Endothelial cell of umbilical vein (primary cell): ENCODE data around the gene IPPK.

Source experiments
- EZH2 ChIP-seq: IDR thresholded peaks from 2 replicates; pipeline ENCODE4 v1.6.1; 2012; ENCODE audit warnings: borderline replicate concordance, low read depth, mild to moderate bottlenecking, moderate library complexity, low read length, inconsistent platforms; ENCODE audit not compliant: severe bottlenecking
- FOS ChIP-seq: IDR thresholded peaks from 2 replicates; pipeline ENCODE4 v1.6.1; 2011; ENCODE audit warnings: mild to moderate bottlenecking, low read length, moderate library complexity, borderline replicate concordance; ENCODE audit not compliant: insufficient read depth
- GATA2 ChIP-seq: IDR thresholded peaks from 2 replicates; pipeline ENCODE4 v1.7.0; 2011; ENCODE audit warnings: low read depth, mild to moderate bottlenecking, moderate library complexity, mixed read lengths, low read length; ENCODE audit not compliant: insufficient read length, insufficient read depth
- JUN ChIP-seq: IDR thresholded peaks from 2 replicates; pipeline ENCODE4 v1.6.1; 2011; ENCODE audit warnings: borderline replicate concordance, low read depth; ENCODE audit not compliant: insufficient read length, insufficient read depth
- MYC ChIP-seq: IDR thresholded peaks from one replicate; pipeline ENCODE4 v1.6.1; 2011; ENCODE audit warnings: mild to moderate bottlenecking, low read depth, low read length
- POLR2A ChIP-seq: IDR thresholded peaks from 2 replicates; pipeline ENCODE4 v1.6.1; 2012; ENCODE audit warnings: low read depth, mild to moderate bottlenecking, control low read depth, low read length
- POLR2AphosphoS5 ChIP-seq: IDR thresholded peaks from 2 replicates; pipeline ENCODE4 v1.6.1; 2012; ENCODE audit warnings: low read depth, mild to moderate bottlenecking, control low read depth, low read length, moderate library complexity; ENCODE audit not compliant: insufficient read depth
- TF ChIP-seq, protein P1 (sequence below), 2 donors: IDR thresholded peaks; 1 replicate in 1 of 2; 2 replicates in 1 of 2; pipeline ENCODE4 v1.5.1; 2011; ENCODE audit warnings: low read length in 2 of 2, mild to moderate bottlenecking in 2 of 2, moderate library complexity in 2 of 2, control low read depth in 1 of 2, inconsistent platforms in 1 of 2, low read depth in 1 of 2; ENCODE audit not compliant: insufficient read depth in 1 of 2; ENCODE audit errors: extremely low read depth in 1 of 2
- TF ChIP-seq, protein P2 (sequence below): IDR thresholded peaks from 2 replicates; pipeline ENCODE4 v1.6.1; 2011; ENCODE audit not compliant: insufficient read depth, insufficient read length

DNA sequence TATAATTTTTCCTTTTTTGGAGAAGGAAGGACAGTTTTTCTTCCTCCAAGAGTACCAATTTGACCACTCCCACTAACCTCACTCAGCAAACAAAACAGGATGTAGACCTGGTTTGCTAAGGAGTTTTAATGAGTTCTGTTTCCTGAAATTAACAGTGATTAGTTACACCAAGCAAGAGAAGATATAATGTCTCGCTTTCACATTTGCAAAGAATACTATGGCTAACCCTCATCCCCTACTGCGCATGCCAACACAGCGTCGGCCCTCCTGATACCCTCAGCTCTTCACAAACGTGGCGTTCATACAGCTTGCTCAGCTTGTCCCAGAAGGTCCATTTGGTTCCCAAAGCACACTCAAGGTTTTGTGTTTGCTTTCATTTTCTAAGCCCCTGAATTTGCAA is 41.9 kb upstream of the IPPK start:
- TF ChIP-seq, protein P1, sequence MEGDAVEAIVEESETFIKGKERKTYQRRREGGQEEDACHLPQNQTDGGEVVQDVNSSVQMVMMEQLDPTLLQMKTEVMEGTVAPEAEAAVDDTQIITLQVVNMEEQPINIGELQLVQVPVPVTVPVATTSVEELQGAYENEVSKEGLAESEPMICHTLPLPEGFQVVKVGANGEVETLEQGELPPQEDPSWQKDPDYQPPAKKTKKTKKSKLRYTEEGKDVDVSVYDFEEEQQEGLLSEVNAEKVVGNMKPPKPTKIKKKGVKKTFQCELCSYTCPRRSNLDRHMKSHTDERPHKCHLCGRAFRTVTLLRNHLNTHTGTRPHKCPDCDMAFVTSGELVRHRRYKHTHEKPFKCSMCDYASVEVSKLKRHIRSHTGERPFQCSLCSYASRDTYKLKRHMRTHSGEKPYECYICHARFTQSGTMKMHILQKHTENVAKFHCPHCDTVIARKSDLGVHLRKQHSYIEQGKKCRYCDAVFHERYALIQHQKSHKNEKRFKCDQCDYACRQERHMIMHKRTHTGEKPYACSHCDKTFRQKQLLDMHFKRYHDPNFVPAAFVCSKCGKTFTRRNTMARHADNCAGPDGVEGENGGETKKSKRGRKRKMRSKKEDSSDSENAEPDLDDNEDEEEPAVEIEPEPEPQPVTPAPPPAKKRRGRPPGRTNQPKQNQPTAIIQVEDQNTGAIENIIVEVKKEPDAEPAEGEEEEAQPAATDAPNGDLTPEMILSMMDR (IDR thresholded peaks at IDR 0.05; ENCODE audit: extremely low read depth in 1 of 2, insufficient read depth in 1 of 2, low read depth in 1 of 2, low read length in 2 of 2): no peak
- TF ChIP-seq POLR2A (no peak), POLR2AphosphoS5 (no peak), EZH2 (no peak), FOS (no peak), GATA2 (no peak), JUN (no peak), MYC (no peak)
- TF ChIP-seq, protein P2, sequence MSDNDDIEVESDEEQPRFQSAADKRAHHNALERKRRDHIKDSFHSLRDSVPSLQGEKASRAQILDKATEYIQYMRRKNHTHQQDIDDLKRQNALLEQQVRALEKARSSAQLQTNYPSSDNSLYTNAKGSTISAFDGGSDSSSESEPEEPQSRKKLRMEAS: no peak
